NCI-H146 (cell line): ENCODE data around the gene LRIG2.
"Not testable (repeated sequence)": the region's sequence is repeated elsewhere in the genome, so short reads cannot be mapped to it uniquely, and the experiment has no call there.

Source experiments
- DNase-seq: peaks from one replicate; lab custom pipeline; 2025; lab: John Stamatoyannopoulos, UW

LRIG2 gene

GRCh38 chr1:113072757-113073478, at the start of gene LRIG2:
Gene LRIG2 (plus strand): TSS chr1:113073198. CDS start chr1:113073407, 209 bp downstream.
- peak; percentile 98 for DNase-seq

GRCh38 chr1:113023316-113023715, 49.7 kb upstream of the LRIG2 start:
- DNase-seq = not testable (repeated sequence)

- DNase-seq = peak; percentile 10
Measured at GRCh38 chr1:113027007-113027406, 46.0 kb upstream of the LRIG2 start.

- peak; percentile 87 for DNase-seq
Measured at GRCh38 chr1:113027449-113027848, 45.5 kb upstream of the LRIG2 start.

GRCh38 chr1:113029822-113030221, 43.2 kb upstream of the LRIG2 start:
- no peak for DNase-seq

GRCh38 chr1:113031171-113031933, 41.6 kb upstream of the LRIG2 start:
- no peak for DNase-seq

- no peak for DNase-seq
Measured at GRCh38 chr1:113035086-113035485, 37.9 kb upstream of the LRIG2 start.

- DNase-seq = no peak
Measured at GRCh38 chr1:113036639-113037321, 36.2 kb upstream of the LRIG2 start.

GRCh38 chr1:113040041-113040440, 33.0 kb upstream of the LRIG2 start:
- peak; percentile 33 for DNase-seq

- DNase-seq = no peak
Measured at GRCh38 chr1:113040718-113041412, 32.1 kb upstream of the LRIG2 start.

- peak; percentile 18 for DNase-seq
Measured at GRCh38 chr1:113041569-113042284, 31.3 kb upstream of the LRIG2 start.

GRCh38 chr1:113042285-113043143, 30.5 kb upstream of the LRIG2 start:
- peak; percentile 65 for DNase-seq

GRCh38 chr1:113043144-113043488, 29.9 kb upstream of the LRIG2 start:
- not testable (repeated sequence) for DNase-seq

- DNase-seq = no peak
Measured at GRCh38 chr1:113046569-113046968, 26.4 kb upstream of the LRIG2 start.

- DNase-seq = no peak
Measured at GRCh38 chr1:113048064-113048463, 24.9 kb upstream of the LRIG2 start.

GRCh38 chr1:113053344-113054126, 19.5 kb upstream of the LRIG2 start:
- DNase-seq = no peak

GRCh38 chr1:113055570-113055969, 17.4 kb upstream of the LRIG2 start:
- DNase-seq = no peak

- DNase-seq = peak; percentile 81
Measured at GRCh38 chr1:113057006-113057405, 16.0 kb upstream of the LRIG2 start.

GRCh38 chr1:113058941-113059706, 13.9 kb upstream of the LRIG2 start:
- peak; percentile 86 for DNase-seq
